HT-29 (cell line): ENCODE measurements around the gene TMEM141. TPM values are rescaled to one million over a fixed set of nuclear protein-coding genes. Genes with fewer than 3 reads are reported as not detected.
"Not testable (repeated sequence)": the region's sequence is repeated elsewhere in the genome, so short reads cannot be mapped to it uniquely, and the experiment has no call there.

Experiments used
- DNase-seq: peaks from one replicate; pipeline ENCODE4 v3.0.0-alpha.2; 2015; ENCODE audit warnings: low spot score
- total RNA-seq: library from RNA; depleted of rRNA; stranded (reverse); fragments of >200 nt; shearing (Covaris generic); gene quantifications from 2 replicates; pipeline ENCODE4 v1.2.3, GENCODE V29; 2014

The TMEM141 gene
- total RNA-seq, 1 experiment from 2014 or later = 357 TPM

GRCh38 chr9:136773386-136774044 is 17.6 kb upstream of the TMEM141 start:
- no peak for DNase-seq

- DNase-seq = no peak
Measured at GRCh38 chr9:136774416-136775045, 16.6 kb upstream of the TMEM141 start.

GRCh38 chr9:136775191-136775590 is 16.0 kb upstream of the TMEM141 start:
- DNase-seq = no peak

GRCh38 chr9:136776947-136777346 is 14.2 kb upstream of the TMEM141 start:
- DNase-seq = no peak

GRCh38 chr9:136777359-136777758 is 13.8 kb upstream of the TMEM141 start:
- peak; percentile 80 for DNase-seq

GRCh38 chr9:136779808-136780207 is 11.3 kb upstream of the TMEM141 start:
- no peak for DNase-seq

GRCh38 chr9:136782452-136782851 is 8.7 kb upstream of the TMEM141 start:
- no peak for DNase-seq

- DNase-seq = peak; percentile 69
Measured at GRCh38 chr9:136784249-136784996, 6.7 kb upstream of the TMEM141 start.

- DNase-seq = no peak
Measured at GRCh38 chr9:136784997-136785361, 6.2 kb upstream of the TMEM141 start.

GRCh38 chr9:136785565-136786355 is 5.4 kb upstream of the TMEM141 start:
- DNase-seq = not testable (repeated sequence)

- DNase-seq = no peak
Measured at GRCh38 chr9:136786451-136786850, 4.7 kb upstream of the TMEM141 start.

GRCh38 chr9:136786983-136787382 is 4.2 kb upstream of the TMEM141 start:
- not testable (repeated sequence) for DNase-seq

GRCh38 chr9:136787690-136788400 is 3.3 kb upstream of the TMEM141 start:
- DNase-seq = peak; percentile 91

GRCh38 chr9:136788644-136789522 is 2.3 kb upstream of the TMEM141 start:
- DNase-seq = peak; percentile 60

GRCh38 chr9:136789523-136789937 is 1.6 kb upstream of the TMEM141 start:
- peak; percentile 79 for DNase-seq

- DNase-seq = peak; percentile 84
Measured at GRCh38 chr9:136791516-136792276, 552 bp downstream of the TMEM141 start.

- DNase-seq = no peak
Measured at GRCh38 chr9:136792321-136793085, 1.4 kb downstream of the TMEM141 start.

GRCh38 chr9:136793086-136793946 is 2.2 kb downstream of the TMEM141 start:
- no peak for DNase-seq
